T-helper 2 cell (primary cell): ENCODE measurements around the gene KLF15.

Experiments
- DNase-seq, 5 experiments: peaks; one replicate each; pipeline versions ENCODE4 v3.0.0 to v3.0.0-alpha.2; 2012 to 2022

KLF15 gene

DNA sequence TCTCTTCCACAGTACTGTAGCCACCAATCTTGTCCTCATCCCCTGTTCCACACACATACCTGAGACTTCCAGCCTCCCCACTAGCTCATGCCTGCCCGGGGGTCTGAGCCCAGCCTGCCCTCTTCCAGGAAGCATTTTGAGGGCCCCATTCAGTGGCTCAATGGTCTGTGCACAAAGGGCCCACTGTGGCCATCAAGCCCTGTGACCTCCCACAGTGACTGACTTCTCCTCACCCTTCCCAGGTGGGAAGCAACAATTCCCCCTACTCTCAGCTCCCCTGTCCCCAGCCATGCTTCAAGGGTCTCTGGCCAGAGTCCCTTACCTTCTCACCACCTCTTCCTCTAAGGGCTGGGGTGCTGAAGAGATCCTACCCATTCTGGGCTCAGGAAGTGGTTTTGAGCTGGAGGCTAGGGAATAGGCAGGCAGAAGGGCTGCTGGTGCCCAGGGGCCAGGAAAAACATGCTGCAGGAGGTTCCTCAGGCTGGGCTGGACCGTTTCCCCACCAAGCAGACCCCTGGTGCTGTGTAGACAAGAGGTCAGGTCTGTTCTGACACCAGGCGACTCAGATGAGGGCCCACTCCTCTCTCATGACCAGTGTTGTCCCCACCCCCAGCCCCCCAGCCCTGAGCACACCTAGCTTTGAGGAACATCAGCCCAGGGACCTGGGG lies 3.0 kb upstream of the KLF15 start:
- no peak for DNase-seq

DNA sequence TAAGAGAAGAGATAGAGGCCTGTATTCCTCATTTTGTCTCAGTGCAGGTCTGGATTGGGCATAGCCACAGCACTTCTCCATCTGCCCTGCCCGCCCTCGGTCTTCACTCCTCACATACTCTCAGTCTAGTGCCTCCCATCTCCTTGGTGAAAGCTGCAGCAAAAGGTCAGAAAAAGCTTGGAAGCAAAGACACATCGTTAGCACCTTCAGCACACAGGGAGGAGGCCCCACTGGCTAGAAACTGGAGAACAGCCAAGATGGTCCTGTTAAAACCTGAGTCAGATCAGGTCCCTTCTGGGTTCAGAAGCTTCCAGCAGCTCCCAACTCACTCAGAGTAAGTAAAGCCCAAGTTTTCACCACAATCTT lies 1.6 kb upstream of the KLF15 start:
- DNase-seq, result no peak

DNA sequence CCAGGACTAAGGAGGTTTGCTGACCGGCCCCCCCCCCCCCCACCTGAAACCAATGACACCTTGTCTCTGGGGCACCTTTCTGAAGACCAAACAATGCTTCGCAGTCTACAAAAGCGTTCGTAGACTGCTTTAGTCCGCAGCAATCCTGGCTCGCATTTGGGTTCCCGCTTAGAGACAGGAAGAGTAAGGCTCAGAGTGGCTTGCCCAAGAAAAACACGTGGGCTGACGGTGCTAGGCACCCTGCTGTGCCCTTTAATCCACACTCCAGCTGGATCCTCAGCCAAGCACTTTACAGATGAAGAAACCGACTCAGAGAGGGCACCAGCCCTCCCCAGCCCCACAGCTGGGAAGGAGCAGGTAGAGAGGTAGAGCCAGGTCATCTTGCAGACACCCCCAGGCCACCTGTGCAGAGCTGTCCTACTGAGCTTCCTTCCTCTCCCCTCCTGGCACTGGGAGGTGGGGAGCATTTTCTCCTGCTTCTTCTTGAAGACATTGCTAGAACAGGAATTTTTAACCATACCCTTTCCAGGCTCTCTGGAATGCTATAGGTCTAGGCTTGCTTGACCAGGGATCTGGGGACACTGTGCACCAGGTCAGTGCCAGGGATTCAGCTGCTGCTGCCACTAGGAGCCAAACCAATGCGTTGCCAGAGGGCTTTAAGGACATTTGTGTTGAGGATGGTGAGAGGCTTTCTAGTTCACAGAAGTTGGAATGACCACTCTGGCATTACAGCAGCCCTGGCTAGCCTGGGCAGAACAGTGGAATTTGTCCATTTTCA lies 1.0 kb upstream of the KLF15 start:
- no peak for DNase-seq

DNA sequence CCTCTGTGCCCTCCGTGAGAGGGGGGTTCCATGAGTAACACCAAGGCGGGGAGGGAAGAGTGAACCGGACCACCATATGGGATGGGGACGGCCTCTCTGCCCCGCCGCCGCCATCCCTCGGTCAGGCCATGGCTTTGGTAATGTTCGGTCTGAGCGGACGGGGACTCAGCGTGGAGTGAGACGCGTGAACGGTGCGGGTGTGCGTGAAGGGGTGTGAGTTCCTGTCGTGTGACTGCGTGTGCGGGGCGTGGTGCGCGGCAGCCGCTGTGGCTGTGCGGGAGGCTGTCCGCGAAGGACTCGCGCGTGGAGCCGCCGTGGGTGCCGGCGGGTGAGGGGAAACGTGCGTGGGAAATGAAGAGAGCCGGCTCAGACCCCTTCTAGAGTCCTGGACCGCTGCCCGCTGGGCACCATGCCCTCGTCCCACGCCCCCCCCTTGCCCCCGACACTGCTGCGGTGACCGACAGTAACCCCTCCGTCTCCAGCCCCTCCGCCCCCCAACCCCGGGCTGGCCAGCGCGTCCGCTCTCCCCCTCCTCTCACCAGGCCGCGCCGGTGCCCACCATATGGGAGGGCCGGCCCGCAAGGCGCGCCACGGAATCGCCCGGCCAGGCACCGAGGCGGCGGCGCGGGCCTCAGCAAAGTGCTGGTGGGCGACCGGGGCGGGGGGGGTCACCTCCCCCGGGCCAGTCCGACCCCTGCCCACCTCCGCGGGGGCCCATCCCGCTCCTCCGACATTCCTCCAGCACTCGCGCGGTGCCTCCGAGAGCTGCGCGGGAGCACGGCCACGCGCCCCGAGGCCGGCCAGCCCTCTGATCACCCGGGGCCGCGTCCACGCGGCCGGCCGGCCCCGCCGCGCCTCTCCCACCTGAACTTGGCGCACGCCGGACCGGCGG lies 589 bp downstream of the KLF15 start:
- peak in 2 of 5 experiments; percentile 9 to 13 for DNase-seq

DNA sequence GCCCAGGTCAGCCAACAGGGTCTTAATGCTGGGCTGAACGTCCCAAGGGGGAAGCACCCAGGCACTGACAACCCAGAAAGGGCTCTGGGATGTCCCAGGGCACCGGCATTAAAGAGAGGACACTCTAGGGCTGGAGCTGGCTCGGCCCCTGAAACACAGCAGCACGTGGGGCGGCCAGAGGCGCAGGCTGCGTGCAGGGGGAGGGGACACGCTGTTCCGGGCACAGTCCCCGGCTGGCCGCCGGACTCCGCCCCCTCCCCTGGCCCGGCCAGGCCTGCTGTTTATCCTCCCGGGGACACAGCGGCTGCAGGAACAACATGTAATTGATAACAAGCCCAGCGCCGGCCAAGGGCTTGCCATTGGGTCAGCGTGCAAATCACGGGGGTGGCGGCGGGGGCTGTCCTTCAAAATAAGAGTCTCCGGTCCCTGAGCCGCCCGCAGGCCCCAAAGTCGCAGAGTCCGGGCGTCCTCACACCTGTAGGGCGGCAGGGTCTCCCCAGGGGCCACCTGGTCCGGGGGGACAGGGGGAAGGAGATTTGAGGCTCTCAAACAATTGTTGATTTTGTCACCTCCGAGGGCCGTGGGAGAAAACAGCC lies 1.3 kb downstream of the KLF15 start:
- no peak for DNase-seq

DNA sequence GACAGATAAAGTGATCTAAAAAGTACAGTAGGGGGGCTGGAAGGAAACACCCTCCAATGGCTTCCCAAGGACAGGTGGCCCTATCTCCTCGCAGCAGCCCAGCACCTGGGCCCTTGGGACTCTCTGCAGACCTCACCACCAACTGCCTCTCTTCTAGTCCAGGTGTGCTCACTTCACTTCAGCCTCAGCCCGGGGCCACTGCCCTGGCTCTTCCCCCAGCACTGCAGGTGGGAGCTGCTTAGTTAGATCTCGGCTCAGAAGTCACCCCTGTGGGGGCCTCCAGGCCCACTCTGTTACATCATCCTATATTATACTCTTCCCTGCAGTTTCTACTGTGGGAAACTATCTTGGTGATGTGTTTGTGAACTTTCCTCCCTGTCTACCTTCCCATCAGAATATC lies 2.0 kb downstream of the KLF15 start:
- no peak for DNase-seq

DNA sequence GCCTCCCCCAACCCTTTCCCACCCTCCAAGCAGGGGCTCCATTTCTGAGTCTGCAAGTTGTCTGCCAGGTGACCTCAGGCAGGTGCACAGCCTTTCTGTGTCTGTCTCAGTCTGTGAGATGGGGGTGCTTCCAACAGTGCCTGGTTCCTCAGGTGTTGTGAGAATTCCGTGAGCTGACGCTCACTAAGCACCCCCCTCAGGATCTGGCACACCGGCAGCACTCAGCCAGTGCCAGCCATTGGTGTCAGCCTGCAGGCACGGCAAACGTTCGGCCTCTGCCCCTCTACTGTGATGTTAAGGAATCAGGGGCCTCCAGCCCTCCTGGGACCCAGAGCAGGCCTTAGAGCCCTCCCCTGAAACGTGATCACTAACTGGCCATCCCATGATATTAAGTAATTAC lies 2.4 kb downstream of the KLF15 start:
- DNase-seq, result no peak

DNA sequence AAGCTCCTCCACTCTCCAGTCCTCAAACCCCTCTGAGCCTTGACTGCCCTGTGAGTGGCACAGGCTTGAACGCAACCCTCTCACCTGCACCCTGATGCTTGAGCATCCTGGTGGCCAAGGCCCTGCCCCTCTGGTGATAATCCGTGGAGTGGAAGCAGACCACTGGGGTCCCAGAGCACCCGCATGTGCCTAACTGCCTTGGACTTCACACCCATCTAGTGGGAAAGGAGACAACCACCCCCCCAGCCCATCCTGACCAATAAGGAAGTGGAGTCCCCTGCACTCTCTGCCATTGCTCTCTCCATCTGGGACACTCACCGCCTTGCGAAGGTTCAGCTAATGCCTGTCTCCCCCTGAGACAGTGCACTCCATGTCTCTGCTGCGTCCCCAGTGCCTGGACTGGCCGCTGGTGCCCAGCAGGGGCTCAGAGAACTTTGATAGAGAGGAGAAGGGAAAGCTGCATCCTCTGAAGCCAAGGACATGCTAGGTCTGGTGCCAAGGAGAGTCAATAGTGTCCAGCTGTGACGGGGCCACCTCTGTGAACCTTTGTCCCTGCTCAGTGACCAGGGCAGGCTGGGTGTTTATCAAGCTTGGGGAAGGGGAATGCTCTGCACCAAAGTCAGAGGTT lies 3.4 kb downstream of the KLF15 start:
- DNase-seq, result no peak

DNA sequence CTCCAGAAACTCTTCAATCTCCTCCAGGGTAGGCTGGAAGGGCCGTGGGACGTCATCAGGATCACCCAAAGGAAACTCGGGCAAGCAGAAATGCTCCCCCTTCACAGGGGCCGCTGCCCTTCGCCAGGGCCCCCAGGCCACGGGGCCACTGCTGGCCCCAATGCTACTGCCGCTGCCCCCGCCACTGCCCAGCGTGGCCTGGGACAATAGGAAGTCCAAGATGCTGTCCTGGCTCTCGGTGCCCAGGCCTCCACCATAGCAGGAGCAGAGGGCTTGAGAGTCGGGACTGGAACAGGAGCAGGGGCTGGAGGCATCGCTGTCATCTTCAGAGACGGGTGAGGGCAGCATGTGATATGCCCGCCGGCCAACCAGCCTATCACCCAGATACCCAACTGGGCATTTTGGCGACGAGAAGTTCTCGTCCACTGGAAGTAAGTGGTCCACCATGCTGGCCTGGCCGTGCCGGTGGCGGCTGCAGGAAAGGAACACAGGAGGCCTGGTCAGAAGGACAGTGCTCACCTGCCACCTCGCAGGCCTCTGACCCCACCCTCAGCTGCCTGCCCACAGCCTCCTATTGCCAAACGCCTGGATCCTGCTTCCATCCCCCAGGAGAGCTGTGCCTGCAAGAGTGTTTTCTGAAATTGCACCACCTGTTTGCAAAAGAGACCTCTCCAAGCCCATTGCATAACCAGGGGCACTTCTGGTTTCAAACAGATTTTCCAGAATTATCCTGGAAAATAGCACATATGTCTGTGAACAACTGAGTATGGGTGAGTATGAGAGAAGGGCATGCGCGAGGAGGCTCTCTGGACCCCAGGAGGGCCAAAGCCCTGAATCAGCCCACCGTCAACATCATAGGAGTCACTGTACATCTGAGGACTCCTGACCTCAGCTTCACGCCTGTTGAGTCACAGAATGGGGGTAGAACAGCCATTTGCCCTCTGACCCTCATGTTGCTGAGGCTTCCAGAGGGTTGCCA lies 4.4 kb downstream of the KLF15 start:
- peak in 1 of 5 experiments; percentile 1 for DNase-seq

DNA sequence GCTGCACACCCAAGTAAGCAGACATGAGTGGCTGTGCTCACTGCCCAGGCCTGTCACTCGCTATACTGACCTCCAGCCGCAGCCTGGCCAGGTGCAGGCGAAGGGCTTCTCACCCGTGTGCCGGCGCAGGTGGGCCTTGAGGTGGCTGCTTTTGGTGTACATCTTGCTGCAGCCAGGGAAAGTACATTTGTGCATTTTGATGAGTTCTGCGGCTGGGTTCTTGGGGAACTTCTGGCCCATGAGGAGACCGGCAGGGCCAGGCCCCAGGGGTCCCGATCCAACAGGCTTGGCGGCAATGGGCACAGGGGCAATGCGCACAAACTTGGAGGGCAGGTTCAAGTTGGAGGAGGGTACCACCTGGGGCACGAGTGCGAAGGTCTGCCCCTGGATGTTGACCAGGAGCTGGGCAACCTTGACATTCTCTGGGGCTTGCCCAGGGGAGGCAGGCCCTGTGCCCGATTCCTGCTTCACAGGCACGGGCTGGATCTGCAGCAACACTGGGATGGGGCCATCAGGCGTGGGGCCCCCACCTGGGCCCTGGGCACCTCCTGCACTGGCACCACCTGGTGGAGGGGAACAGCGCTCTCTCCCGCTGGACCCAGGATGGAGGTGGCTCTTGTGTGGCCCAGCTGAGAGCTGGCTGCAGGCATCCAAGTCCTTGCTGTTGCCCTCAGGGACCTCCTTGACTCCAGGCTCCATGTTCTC lies 5.3 kb downstream of the KLF15 start:
- peak in 1 of 5 experiments; percentile 2 for DNase-seq

DNA sequence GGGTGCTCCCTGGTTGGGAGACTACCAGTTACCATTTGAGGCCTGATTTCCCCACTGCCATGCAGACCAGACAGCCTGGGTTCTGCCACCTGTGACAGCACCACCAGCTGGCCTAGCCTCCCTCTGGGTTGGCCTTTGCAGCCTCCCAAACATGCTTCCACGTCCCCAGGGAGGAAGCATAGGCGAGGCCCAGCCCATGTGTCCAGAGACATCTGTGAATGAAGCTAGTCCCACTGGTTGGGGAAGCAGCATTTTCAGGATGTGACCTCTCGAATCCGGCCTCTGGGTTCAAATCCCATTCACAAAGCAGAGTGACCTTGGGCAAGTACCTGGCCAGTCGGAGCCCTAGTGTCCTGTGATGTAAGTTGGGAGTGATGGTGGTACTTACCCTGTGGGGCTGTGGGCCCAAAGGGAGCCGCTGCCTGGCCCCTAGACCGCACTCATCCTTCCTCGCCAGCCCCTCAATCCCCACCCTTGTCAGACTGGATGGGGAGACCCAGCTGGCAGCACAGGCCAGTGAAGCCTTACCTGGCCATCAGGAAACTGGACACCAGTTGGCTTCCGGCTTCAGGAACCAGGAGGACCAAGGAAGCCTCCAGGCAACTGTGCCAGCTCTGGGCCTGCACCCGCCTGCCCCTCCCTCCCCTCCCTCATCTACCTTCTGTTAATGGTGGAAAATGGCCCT lies 6.0 kb downstream of the KLF15 start:
- no peak for DNase-seq

DNA sequence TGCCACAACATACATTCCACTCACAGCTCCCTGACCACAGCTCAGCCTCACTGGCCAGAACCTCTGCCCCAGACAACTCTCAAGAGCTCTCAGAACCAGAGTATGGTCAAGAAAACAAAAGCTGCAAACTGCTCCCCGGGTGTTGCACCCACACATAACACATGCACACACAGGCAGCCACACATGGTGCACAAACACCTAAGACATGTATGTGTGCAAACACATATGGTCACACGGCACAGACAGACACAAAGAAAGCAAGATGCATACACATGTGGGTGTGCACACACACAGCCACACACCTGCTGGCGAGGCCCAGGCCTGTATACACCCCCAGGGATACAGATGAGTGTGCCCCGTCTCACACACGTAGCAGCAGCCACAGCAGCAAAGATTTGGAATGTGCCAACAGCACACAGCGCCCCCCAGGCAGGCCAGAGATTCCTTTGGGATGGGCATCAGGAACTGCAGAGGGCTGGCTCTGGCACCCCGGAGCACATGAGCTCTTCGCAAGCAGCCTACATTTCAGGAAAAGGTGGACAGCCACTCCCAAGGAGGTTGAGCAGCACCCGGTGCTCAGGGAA lies 6.6 kb downstream of the KLF15 start:
- no peak for DNase-seq

DNA sequence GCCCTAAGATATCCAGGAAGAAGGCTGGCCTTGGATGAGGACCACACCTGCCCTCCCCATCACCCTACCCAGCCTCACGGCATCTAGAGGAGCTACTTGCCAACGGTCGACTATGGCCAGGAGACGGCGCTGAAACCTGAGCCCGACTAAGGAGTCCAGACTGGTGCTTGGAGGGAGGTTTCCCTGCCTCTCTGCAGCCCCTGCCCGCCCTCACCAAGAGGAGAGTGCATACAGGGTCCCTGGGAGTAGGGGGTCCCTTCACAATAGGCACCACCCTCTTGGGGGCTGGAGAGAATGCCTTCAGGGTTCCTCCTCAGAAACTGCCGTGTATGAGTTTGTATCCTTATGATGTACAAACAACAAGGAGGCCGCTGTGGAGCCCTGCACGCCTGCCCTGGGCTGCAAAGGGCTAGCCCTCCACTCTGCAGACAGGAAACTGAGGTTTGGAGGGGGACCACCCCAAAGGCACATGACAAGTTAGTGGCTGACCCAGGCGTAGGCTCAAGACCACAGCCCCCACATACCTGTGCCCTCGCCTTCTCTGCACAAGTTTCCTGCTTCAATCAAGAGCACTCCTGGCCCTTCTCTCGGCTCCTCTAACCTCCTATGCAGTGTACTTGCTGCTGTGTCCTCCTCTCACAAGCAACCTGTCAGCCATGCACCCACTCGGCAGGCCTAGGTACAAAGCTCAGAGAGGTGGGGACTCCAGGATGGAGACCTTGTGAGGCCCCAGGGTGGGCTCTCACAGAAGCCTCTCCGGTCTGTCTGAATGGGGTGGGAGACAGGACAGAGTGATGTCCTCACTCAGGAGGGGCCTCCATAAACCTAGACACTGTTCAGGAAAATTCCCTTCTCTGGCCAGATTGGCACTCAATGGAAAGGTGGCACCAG lies 7.4 kb downstream of the KLF15 start:
- no peak for DNase-seq

DNA sequence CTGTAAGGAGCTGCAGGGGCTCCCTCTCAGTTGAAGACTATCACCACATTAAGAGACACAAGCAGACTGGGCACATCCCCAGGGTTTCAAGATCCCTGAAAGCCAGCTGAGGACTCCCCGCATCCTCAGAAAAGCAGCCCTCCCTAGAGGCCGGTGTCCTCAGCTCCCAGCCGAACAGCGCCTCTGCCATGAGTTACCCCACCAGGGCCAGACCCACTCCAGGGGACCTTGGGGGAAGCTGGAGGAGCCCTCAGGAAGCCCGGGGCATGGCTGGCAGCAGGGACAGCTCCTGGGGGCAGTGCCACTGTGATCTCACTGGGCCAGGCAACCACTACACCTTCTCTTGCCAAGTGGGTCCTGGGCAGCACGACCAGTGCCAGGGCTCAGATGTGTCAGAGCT lies 8.1 kb downstream of the KLF15 start:
- no peak for DNase-seq

DNA sequence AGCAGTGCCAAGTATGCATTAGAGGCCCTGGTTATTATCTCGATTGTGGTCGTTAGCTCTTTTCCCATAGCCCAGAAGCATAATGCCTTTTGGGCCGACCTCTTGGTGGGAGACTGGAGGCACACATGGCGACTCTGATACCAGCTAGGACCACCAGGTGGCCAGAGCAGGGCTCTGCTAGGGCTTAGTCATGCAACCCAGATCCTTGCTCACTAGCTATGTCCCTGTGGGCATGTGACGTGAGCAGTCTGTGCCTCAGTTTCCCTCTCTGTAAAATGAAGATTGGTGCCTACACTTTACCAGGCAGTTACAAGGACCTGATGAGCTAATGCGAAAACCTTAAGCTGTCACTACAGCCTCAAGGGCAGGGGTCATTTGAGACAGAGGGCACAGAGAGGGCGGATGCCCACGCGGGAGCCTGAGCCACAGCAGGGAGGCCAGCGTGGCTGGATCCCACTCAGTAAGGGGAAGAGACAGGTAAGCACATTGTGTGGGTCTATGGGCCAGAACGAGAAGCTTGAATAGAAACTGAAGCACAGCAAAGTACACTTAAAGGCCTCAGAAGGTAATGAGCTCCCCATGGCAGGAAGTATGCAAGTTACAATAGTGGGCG lies 8.8 kb downstream of the KLF15 start:
- DNase-seq, result no peak

DNA sequence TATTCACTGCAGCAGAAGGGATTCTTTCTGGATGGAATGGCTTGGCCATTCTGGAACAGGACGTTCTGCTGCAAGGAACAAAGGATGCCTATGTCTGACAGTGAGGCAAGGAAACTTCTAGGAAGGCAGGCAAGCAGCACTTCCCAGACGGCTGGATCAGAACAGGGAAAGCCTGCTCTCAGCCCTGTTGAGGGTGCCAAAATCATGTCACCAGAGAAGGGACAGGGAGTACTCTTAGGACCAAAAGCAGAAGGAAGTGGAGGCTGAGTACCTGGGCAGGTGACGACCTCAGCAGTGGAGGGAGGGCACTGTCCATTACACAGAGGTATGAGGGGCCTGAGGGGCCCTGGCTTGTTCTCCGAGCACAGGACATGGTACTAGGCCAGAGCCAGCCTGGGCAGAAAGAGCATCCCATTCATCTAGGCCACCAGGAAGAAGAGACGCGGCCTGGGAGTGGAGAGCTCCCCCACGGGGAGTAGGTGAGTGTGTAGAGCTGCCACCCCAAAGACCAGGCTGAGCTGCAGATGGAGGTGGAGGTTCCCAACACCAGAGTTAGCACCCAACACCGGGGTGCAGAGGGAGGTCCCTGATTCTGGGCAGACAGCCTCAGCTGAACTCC lies 9.6 kb downstream of the KLF15 start:
- DNase-seq, result no peak

DNA sequence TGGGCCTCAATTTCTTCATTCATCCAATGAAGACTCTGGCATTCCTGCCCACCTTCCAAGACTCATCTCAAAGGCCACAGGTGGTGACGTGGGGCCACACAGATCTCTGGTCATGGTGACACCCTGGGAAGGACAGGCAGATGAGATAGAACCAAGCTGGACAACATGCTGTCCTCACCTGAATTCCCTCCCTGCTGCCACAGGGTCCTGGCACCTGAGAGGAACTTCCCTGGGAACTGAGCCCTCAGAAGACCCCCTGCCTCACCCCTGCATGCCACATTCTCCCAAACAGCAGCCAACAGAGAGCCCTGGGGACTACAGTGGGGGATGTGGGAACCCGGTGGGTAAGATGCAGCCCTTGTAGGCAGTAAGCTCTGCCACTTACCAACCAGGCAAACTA lies 10.7 kb downstream of the KLF15 start:
- no peak for DNase-seq
